GM12878 (cell line): ENCODE measurements around the gene IRX5. TPM values are rescaled to one million over a fixed set of nuclear protein-coding genes. Genes with fewer than 3 reads are reported as not detected.

Source experiments
- ATAC-seq: fragments of 200-7000 bp; cut with Tn5 transposase; 3 replicates; pipeline ENCODE4 v1.9.1; 2020; ENCODE audit warnings: mild to moderate bottlenecking, moderate library complexity
- BruUV-seq: library from RNA; stranded (reverse); fragments of 400-500 nt; replicated peaks from 2 replicates; lab custom pipeline; 2021; lab: Mats Ljungman, UMichigan
- CTCF ChIA-PET: fragments of 300-600 bp; sonication (Branson Sonifier 250); formaldehyde crosslinking; extraction: SDS; loops from one replicate; lab custom pipeline; 2021; ENCODE audit warnings: inconsistent platforms; lab: Yijun Ruan, JAX
- POLR2A ChIA-PET: fragments of 350-600 bp; formaldehyde crosslinking; extraction: SDS; loops from one replicate; lab custom pipeline; 2021; ENCODE audit warnings: inconsistent platforms; lab: Charles Lee
- RAD21 ChIA-PET: fragments of 300-600 bp; sonication (Branson Sonifier 250); formaldehyde crosslinking; loops from one replicate; lab custom pipeline; 2023; ENCODE audit warnings: antibody characterized with exemption; ENCODE audit not compliant: unreplicated experiment; lab: Charles Lee
- SMC1A ChIA-PET: fragments of 300-600 bp; sonication (Branson Sonifier 250); formaldehyde crosslinking; loops from one replicate; lab custom pipeline; 2023; ENCODE audit not compliant: unreplicated experiment, uncharacterized antibody; lab: Charles Lee
- DNase-seq: peaks from one replicate; pipeline ENCODE4 v3.0.0-alpha.2; 2011; ENCODE audit warnings: low read depth, low spot score
- FAIRE-seq: peaks from 3 replicates; lab custom pipeline; 2011; peaks lifted over from hg19 to GRCh38; lab: Jason Lieb, UNC
- H2AFZ ChIP-seq: 2 replicates; pipeline ENCODE4 v1.6.0; 2011; ENCODE audit warnings: low read depth, low read length, control low read depth; ENCODE audit not compliant: control insufficient read depth
- H3K27ac ChIP-seq: 2 replicates; pipeline ENCODE4 v1.5.1; 2011; ENCODE audit warnings: control low read depth; ENCODE audit not compliant: control insufficient read depth, insufficient read depth
- H3K27me3 ChIP-seq, 2 experiments: replicated peaks in 1 of 2; 2 replicates each; pipeline versions ENCODE4 v1.6.0 to v1.6.1; 2011; ENCODE audit warnings: low read length in 1 of 2; ENCODE audit not compliant: control insufficient read depth in 2 of 2, insufficient read depth in 2 of 2
- H3K36me3 ChIP-seq, 2 experiments: 2 replicates each; pipeline ENCODE4 v1.5.1; 2011; ENCODE audit warnings: low read length in 1 of 2; ENCODE audit not compliant: control insufficient read depth in 2 of 2, insufficient read depth in 2 of 2
- H3K4me1 ChIP-seq: 2 replicates; pipeline ENCODE4 v1.6.1; 2011; ENCODE audit warnings: mild to moderate bottlenecking, low read length, moderate library complexity, mixed read lengths; ENCODE audit not compliant: control insufficient read depth, insufficient read depth
- H3K4me2 ChIP-seq: 2 replicates; pipeline ENCODE4 v1.6.0; 2011; ENCODE audit warnings: control low read depth; ENCODE audit not compliant: control insufficient read depth, insufficient read depth
- H3K4me3 ChIP-seq: fragments of 200-600 bp; sonication (generic); 2 replicates; pipeline ENCODE4 v1.5.1; 2016
- H3K79me2 ChIP-seq: 2 replicates; pipeline ENCODE4 v1.6.0; 2011; ENCODE audit warnings: low read length; ENCODE audit not compliant: control insufficient read depth, insufficient read depth
- H3K9ac ChIP-seq: 2 replicates; pipeline ENCODE4 v1.8.0; 2011; ENCODE audit warnings: low read length, control low read depth, mixed read lengths; ENCODE audit not compliant: control insufficient read depth, insufficient read depth
- H3K9me3 ChIP-seq: replicated peaks from 3 replicates; pipeline ENCODE4 v1.5.1; 2011; ENCODE audit warnings: mild to moderate bottlenecking, low read length; ENCODE audit not compliant: control insufficient read depth, insufficient read depth
- H4K20me1 ChIP-seq: 2 replicates; pipeline ENCODE4 v1.6.0; 2011; ENCODE audit not compliant: control insufficient read depth, insufficient read depth
- CHD1 ChIP-seq: IDR thresholded peaks from 2 replicates; pipeline ENCODE4 v1.6.1; 2012; ENCODE audit warnings: low read depth, low read length, improper control_type of control experiment
- CTCF ChIP-seq, 3 experiments: IDR thresholded peaks in 2 of 3; conservative IDR thresholded peaks in 1 of 3; 2 replicates each; pipeline ENCODE4 v1.5.1; 2011; ENCODE audit warnings: low read depth in 3 of 3, low read length in 3 of 3, mild to moderate bottlenecking in 3 of 3, control low read depth in 2 of 3, moderate library complexity in 2 of 3, inconsistent platforms in 1 of 3, mixed read lengths in 1 of 3; ENCODE audit not compliant: control insufficient read depth in 2 of 3, insufficient read depth in 1 of 3; ENCODE audit errors: extremely low read depth in 1 of 3
- CUX1 ChIP-seq: IDR thresholded peaks from 2 replicates; pipeline ENCODE4 v1.6.1; 2012; ENCODE audit warnings: improper control_type of control experiment, low read depth, low read length; ENCODE audit not compliant: insufficient replicate concordance
- EED ChIP-seq: sonication (generic); IDR thresholded peaks from 2 replicates; pipeline ENCODE4 v1.6.1; 2016; ENCODE audit warnings: antibody characterized with exemption, low read depth
- ESRRA ChIP-seq: IDR thresholded peaks from 2 replicates; pipeline ENCODE4 v1.6.1; 2012; ENCODE audit warnings: mild to moderate bottlenecking, low read length, improper control_type of control experiment
- GATAD2B ChIP-seq: fragments of 450-650 bp; conservative IDR thresholded peaks from 2 replicates; pipeline ENCODE4 v1.6.1; 2017; ENCODE audit warnings: low read depth, mild to moderate bottlenecking, moderate library complexity
- HDGF ChIP-seq: fragments of 450-650 bp; IDR thresholded peaks from 2 replicates; pipeline ENCODE4 v1.6.1; 2016; ENCODE audit warnings: antibody characterized with exemption
- MTA2 ChIP-seq: fragments of 450-650 bp; IDR thresholded peaks from 2 replicates; pipeline ENCODE4 v1.6.1; 2016; ENCODE audit warnings: low read depth, mild to moderate bottlenecking, moderate library complexity
- MYC ChIP-seq: IDR thresholded peaks from 2 replicates; pipeline ENCODE4 v1.6.1; 2011; ENCODE audit warnings: mild to moderate bottlenecking, low read length, moderate library complexity, inconsistent platforms; ENCODE audit not compliant: insufficient read depth, insufficient replicate concordance, insufficient read length, severe bottlenecking
- NFXL1 ChIP-seq: fragments of 450-650 bp; IDR thresholded peaks from 2 replicates; pipeline ENCODE4 v1.6.1; 2017; ENCODE audit warnings: antibody characterized with exemption, mild to moderate bottlenecking, borderline replicate concordance
- POLR2A ChIP-seq: IDR thresholded peaks from 2 replicates; pipeline ENCODE4 v1.6.1; 2011; ENCODE audit warnings: low read depth, mild to moderate bottlenecking, low read length
- RAD51 ChIP-seq: fragments of 450-650 bp; IDR thresholded peaks from 2 replicates; pipeline ENCODE4 v1.6.1; 2016; ENCODE audit warnings: moderate library complexity, mild to moderate bottlenecking, inconsistent platforms
- SMAD1 ChIP-seq: fragments of 450-650 bp; IDR thresholded peaks from 2 replicates; pipeline ENCODE4 v1.6.1; 2018; ENCODE audit warnings: mild to moderate bottlenecking, low read depth; ENCODE audit not compliant: partially characterized antibody
- WGBS: methylation state at CpG from one replicate; pipeline ENCODE4 v1.1.6; 2016; ENCODE audit warnings: low lambda C conversion rate; ENCODE audit not compliant: insufficient replicate concordance, insufficient coverage; ENCODE audit errors: missing lambda C conversion rate; 5-methylcytosine and 5-hydroxymethylcytosine counted together
- in situ Hi-C: fragments of 300-500 bp; cut with MboI; formaldehyde crosslinking; loops from 9 replicates; pipeline ENCODE4 v1.14.3; 2018; ENCODE audit warnings: mixed read lengths
- intact Hi-C: fragments of 100-400 bp; cut with micrococcal nuclease; formaldehyde crosslinking; loops from one replicate; pipeline ENCODE4 v1.14.2; 2022; ENCODE audit not compliant: unreplicated experiment
- polyA plus RNA-seq, 11 experiments: library from polyadenylated mRNA; depleted of rRNA in 4 of 11; unstranded in 6 of 11; stranded (reverse) in 5 of 11; fragments of >200 nt; fragmentation: Nextera tagmentation in 4 of 11; fragmentation: Illumina TruSeq in 1 of 11; extraction: Ambion mirVana in 4 of 11; extraction: Trizol in 1 of 11; gene quantifications; 1 replicate in 1 of 11; 2 replicates in 10 of 11; pipeline versions ENCODE4 v1.2.1 to v1.2.3, GENCODE V29; 2011 to 2016; ENCODE audit warnings: inconsistent platforms in 2 of 11, missing spikeins in 2 of 11, low read depth in 1 of 11
- total RNA-seq, 4 experiments: library from RNA; depleted of rRNA in 3 of 4; stranded (reverse); fragments of >200 nt in 3 of 4; fragmentation: Illumina TruSeq in 1 of 4; extraction: Trizol in 1 of 4; gene quantifications; 2 replicates each; pipeline versions ENCODE4 v1.2.1 to v1.2.3, GENCODE V29; 2013 to 2021

Gene IRX5
- total and polyA plus RNA-seq, 10 of the 15 experiments (the other 5 are each of a cell fraction or from before 2014, with no cell fraction given), result 0.08 TPM; not detected in 9

- TF ChIP-seq NFXL1 (no peak), EED (no peak)
Observed at GRCh38 chr16:54968011-54968410, 37.3 kb downstream of the IRX5 start (continued).

- no peaks in the 10 kb centered on the region for H3K79me2 ChIP-seq
- H4K20me1 ChIP-seq, result no peaks in the 10 kb centered on the region
- in situ Hi-C loops (no loop called here), intact Hi-C loops (no loop called here)
- ChIA-PET POLR2A (no interaction called here), RAD21 (no interaction called here), CTCF (no interaction called here), SMC1A (no interaction called here)
- H3K36me3 ChIP-seq, result no peaks in the 10 kb centered on the region
- FAIRE-seq (no peak), ATAC-seq (no peak), DNase-seq (no peak)
- 23% methylated on average over 6 of the region's 6 CpGs for WGBS
- no peaks in the 10 kb centered on the region for H3K4me1 ChIP-seq
- no peaks in the 10 kb centered on the region for H3K9me3 ChIP-seq
- H3K4me2 ChIP-seq, result no peak overlapping the region
- no TSS peak for BruUV-seq
- H3K9ac ChIP-seq, result no peak overlapping the region
- no peak overlapping the region for H3K4me3 ChIP-seq
- H3K27ac ChIP-seq, result no peak overlapping the region
- no peaks in the 10 kb centered on the region; a peak in 1 of 4 replicates for H3K27me3 ChIP-seq
- H2AFZ ChIP-seq, result no peak overlapping the region
- TF ChIP-seq HDGF, result no peak
- TF ChIP-seq MTA2, result no peak
- no peak for TF ChIP-seq ESRRA
- no peak for TF ChIP-seq RAD51
- TF ChIP-seq POLR2A, result no peak
- no peak for TF ChIP-seq SMAD1
- TF ChIP-seq GATAD2B, result no peak
- TF ChIP-seq CTCF (IDR thresholded peaks at IDR 0.05 in 2 of 3, conservative IDR thresholded peaks at IDR 0.05 in 1 of 3; ENCODE audit: control insufficient read depth in 2 of 3, extremely low read depth in 1 of 3, insufficient read depth in 1 of 3, low read depth in 3 of 3, low read length in 3 of 3), result no peak
- no peak for TF ChIP-seq CHD1
- TF ChIP-seq MYC, result no peak
- no peak for TF ChIP-seq CUX1
Observed at GRCh38 chr16:54968784-54969183, 38.1 kb downstream of the IRX5 start.
